Endothelial cell (in vitro differentiated cells): Measurements from ENCODE around the gene CACNB2. TPM values are rescaled to one million over a fixed set of nuclear protein-coding genes. Genes with fewer than 3 reads are reported as not detected.

Experiments
- DNase-seq: peaks from one replicate; pipeline ENCODE4 v3.0.0; 2021; ENCODE audit warnings: low spot score
- H3K27ac Mint-ChIP-seq: one replicate; pipeline ENCODE4 v1.8.0; 2021; ENCODE audit warnings: mixed read lengths, inconsistent platforms; ENCODE audit not compliant: unreplicated experiment
- H3K27me3 Mint-ChIP-seq: one replicate; pipeline ENCODE4 v1.8.0; 2021; ENCODE audit warnings: mild to moderate bottlenecking, moderate library complexity, mixed read lengths, inconsistent platforms; ENCODE audit not compliant: unreplicated experiment
- H3K36me3 Mint-ChIP-seq: one replicate; pipeline ENCODE4 v1.8.0; 2021; ENCODE audit warnings: mild to moderate bottlenecking, low read depth, mixed read lengths, inconsistent platforms; ENCODE audit not compliant: unreplicated experiment
- H3K4me1 Mint-ChIP-seq: one replicate; pipeline ENCODE4 v1.8.0; 2021; ENCODE audit warnings: mild to moderate bottlenecking, mixed read lengths, inconsistent platforms; ENCODE audit not compliant: unreplicated experiment
- H3K4me3 Mint-ChIP-seq: one replicate; pipeline ENCODE4 v1.8.0; 2021; ENCODE audit warnings: mild to moderate bottlenecking, mixed read lengths, inconsistent platforms; ENCODE audit not compliant: unreplicated experiment
- H3K9me3 Mint-ChIP-seq: one replicate; pipeline ENCODE4 v1.8.0; 2021; ENCODE audit warnings: mixed read lengths, inconsistent platforms; ENCODE audit not compliant: unreplicated experiment
- CTCF ChIP-seq: fragments of 200-600 bp; sonication (generic); IDR thresholded peaks from one replicate; pipeline ENCODE4 v1.5.0; 2021; ENCODE audit warnings: antibody characterized with exemption; ENCODE audit not compliant: unreplicated experiment
- total RNA-seq: library from RNA; stranded (reverse); fragmentation: NEBNext Ultra II Directional; extraction: Animal tissue kit (Norgen Biotek cat#: 25700); gene quantifications from one replicate; pipeline ENCODE4 v1.2.1, GENCODE V29; 2021; ENCODE audit not compliant: unreplicated experiment

The CACNB2 gene
- total RNA-seq, 1 donor from 2014 or later, result 1.5 TPM

- Mint-ChIP-seq H3K36me3 (no peaks in the 10 kb centered on the region), H3K27ac (no peak overlapping the region), H3K27me3 (no peaks in the 10 kb centered on the region), H3K9me3 (no peaks in the 10 kb centered on the region), H3K4me3 (no peak overlapping the region), H3K4me1 (peaks cover 11% of the 10 kb centered on the region)
- DNase-seq, result no peak
- TF ChIP-seq CTCF, result no peak
These were observed 69.0 kb downstream of the CACNB2 start for GRCh38 chr10:18209241-18209640.

GRCh38 chr10:18210711-18211110 lies 70.5 kb downstream of the CACNB2 start:
- no peak overlapping the region for H3K4me3 Mint-ChIP-seq
- no peak overlapping the region for H3K27ac Mint-ChIP-seq
- DNase-seq, result no peak
- TF ChIP-seq CTCF, result no peak
- H3K27me3 Mint-ChIP-seq, result no peaks in the 10 kb centered on the region
- peaks cover 11% of the 10 kb centered on the region for H3K4me1 Mint-ChIP-seq
- no peaks in the 10 kb centered on the region for H3K9me3 Mint-ChIP-seq
- no peaks in the 10 kb centered on the region for H3K36me3 Mint-ChIP-seq

- Mint-ChIP-seq H3K36me3 (no peaks in the 10 kb centered on the region), H3K27me3 (no peaks in the 10 kb centered on the region), H3K4me3 (no peak overlapping the region), H3K4me1 (peaks cover 11% of the 10 kb centered on the region), H3K9me3 (no peaks in the 10 kb centered on the region), H3K27ac (no peak overlapping the region)
- no peak for DNase-seq
- no peak for TF ChIP-seq CTCF
These were observed 71.6 kb downstream of the CACNB2 start for GRCh38 chr10:18211862-18212261.

- peaks cover 1% of the 10 kb centered on the region for H3K27me3 Mint-ChIP-seq
- no peak for TF ChIP-seq CTCF
- no peaks in the 10 kb centered on the region for H3K9me3 Mint-ChIP-seq
- no peaks in the 10 kb centered on the region for H3K36me3 Mint-ChIP-seq
- DNase-seq, result no peak
- no peak overlapping the region for H3K27ac Mint-ChIP-seq
- peaks cover 11% of the 10 kb centered on the region for H3K4me1 Mint-ChIP-seq
- no peak overlapping the region for H3K4me3 Mint-ChIP-seq
These were observed 73.0 kb downstream of the CACNB2 start for GRCh38 chr10:18213271-18213670.

GRCh38 chr10:18214691-18215563 lies 74.7 kb downstream of the CACNB2 start:
- Mint-ChIP-seq H3K27me3 (peaks cover 1% of the 10 kb centered on the region), H3K36me3 (no peaks in the 10 kb centered on the region), H3K27ac (no peak overlapping the region), H3K4me1 (peaks cover 2% of the 10 kb centered on the region), H3K4me3 (no peak overlapping the region), H3K9me3 (no peaks in the 10 kb centered on the region)
- DNase-seq, result peak; percentile 66
- TF ChIP-seq CTCF, result peak; percentile 66
